Urothelium cell line (cell line): Measurements from ENCODE around the gene SS18L1.
A peak's percentile ranks its signal among the peaks of the same experiment; 100 is the strongest.

ENCODE experiments used
- DNase-seq: peaks from one replicate; pipeline ENCODE4 v3.0.0; 2011; ENCODE audit warnings: low spot score, mixed read lengths
- FAIRE-seq: peaks from 2 replicates; lab custom pipeline; 2011; peaks lifted over from hg19 to GRCh38; lab: Jason Lieb, UNC

Gene SS18L1

GRCh38 chr20:62168890-62169435 lies 25.4 kb downstream of the SS18L1 start:
- no peak for FAIRE-seq
- DNase-seq = no peak

DNA sequence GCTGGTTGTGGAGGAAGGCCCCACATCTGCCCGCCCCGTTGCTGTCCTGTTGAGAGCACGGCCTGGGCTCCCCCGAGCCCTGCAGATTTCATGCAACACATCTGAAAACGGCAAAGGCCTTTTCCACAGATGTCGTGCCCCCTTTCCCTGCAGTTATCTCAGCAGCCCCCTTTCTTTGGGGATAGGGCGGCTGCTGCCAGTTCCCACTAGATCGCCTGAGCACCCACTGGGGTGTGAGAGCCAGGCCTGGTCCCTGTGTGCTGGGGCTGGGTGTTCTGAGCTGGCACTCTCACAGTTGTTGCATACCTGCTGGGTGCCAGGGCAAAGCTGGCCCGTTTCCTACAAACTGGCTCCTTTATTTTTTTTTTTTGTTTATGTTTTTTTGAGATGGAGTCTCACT lies 27.0 kb downstream of the SS18L1 start:
- no peak for DNase-seq
- FAIRE-seq = no peak

GRCh38 chr20:62171245-62171644 lies 27.7 kb downstream of the SS18L1 start:
- DNase-seq (no peak), FAIRE-seq (no peak)

- no peak for DNase-seq
- no peak for FAIRE-seq
These were observed 29.1 kb downstream of the SS18L1 start for GRCh38 chr20:62172666-62173065.

GRCh38 chr20:62174021-62174804 lies 30.6 kb downstream of the SS18L1 start:
- DNase-seq (no peak), FAIRE-seq (no peak)

GRCh38 chr20:62174870-62175624 lies 31.5 kb downstream of the SS18L1 start:
- FAIRE-seq = no peak

DNA sequence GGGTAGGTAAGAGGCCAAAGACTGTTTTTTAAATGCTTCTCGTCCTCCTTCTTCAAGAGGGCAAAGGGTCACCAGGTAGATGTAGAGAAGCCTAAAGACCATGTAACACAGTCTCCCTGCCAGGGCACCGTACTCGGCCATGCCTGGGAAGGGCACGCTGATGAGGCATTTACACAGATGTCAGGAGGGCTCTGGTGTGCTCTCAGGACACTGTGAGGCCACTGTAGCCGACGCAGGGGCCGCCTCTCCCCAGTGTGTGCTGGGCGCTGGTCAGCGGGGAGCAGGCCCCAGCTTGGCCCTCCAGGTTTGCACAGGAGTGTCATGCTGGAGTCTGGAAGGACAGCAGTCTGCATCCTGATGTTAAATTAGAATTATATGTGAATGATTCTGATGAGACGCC lies 32.1 kb downstream of the SS18L1 start:
- DNase-seq (no peak), FAIRE-seq (no peak)

More at GRCh38 chr20:62174870-62175624, 31.5 kb downstream of the SS18L1 start:
- DNase-seq = no peak

DNA sequence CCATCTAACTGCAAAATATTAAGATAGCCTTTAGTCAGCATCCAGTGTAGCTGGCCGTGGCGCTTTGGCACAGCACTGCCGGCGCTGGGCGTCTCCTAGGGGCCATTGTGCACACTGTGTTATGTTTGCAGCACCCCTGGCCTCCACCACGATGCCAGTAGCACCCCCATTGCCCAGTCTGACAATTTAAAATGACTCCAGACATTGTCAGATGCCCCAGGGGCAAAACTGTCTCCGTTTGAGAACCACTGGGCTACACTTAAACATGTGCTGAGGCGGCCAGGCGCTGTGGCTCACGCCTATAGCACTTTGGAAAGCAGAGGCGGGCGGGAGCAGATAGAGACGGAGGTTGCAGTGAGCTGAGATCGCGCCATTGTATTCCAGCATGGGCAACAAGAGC lies 33.3 kb downstream of the SS18L1 start:
- DNase-seq (no peak), FAIRE-seq (no peak)

DNA sequence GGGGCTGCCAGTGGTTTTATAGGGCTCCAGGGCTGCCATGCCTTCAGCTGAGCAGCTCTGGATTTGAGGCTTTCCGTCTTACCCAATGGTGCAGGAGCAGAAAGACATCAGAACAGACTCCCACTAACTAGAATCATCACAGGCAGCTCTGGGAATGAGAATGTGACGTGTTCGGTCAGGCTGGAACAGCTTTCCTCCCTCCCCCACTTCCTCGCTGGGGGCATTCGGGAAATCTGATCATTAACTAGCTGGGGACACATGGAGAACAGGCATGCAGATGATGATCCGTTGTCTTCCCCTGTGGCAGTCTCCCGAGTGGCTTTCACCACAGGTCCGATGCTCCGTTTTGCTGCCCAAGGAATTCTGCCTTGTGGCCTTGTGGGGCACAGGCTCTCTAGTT lies 33.7 kb downstream of the SS18L1 start:
- FAIRE-seq = no peak
- no peak for DNase-seq

DNA sequence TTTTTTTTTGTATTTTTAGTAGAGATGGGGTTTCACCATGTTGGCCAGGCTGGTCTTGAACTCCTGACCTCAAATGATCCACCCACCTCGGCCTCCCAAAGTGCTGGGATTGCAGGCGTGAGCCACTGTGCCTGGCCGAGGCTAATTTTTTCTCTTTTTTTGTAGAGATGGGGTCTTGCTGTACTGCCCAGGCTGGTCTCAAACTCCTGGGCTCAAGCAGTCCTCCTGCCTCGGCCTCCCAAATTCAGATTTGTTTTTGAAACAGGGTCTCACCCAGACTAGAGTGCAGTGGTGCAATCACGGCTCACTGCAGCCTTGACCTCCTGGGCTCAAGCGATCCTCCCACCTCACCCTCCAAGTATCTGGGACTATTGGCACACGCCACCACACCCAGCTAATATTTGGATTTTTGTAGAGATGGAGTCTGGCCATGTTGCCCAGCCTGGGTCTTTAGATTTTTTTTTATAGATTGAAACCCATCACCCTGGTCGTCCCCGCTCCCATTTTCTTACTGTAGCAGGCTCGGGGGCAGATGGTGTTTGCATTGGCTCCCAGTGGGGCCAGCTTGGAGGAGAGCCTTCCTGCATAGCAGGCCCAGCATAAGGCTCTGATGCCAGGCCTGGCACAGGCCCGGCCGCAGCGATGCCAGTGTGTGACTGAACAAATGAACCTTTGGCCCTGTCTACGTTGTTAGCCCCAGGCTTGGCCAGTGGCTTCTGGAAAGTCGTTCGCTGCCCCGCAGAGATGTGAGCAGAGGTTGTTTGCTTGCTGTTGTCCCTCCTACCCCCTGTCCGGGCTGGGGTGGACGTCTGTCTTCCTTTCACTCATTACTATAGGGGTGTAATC lies 35.0 kb downstream of the SS18L1 start:
- FAIRE-seq (no peak), DNase-seq (no peak)

GRCh38 chr20:62179162-62179504 lies 35.6 kb downstream of the SS18L1 start:
- FAIRE-seq (no peak), DNase-seq (no peak)

GRCh38 chr20:62181808-62182207 lies 38.2 kb downstream of the SS18L1 start:
- FAIRE-seq = no peak
- no peak for DNase-seq

DNA sequence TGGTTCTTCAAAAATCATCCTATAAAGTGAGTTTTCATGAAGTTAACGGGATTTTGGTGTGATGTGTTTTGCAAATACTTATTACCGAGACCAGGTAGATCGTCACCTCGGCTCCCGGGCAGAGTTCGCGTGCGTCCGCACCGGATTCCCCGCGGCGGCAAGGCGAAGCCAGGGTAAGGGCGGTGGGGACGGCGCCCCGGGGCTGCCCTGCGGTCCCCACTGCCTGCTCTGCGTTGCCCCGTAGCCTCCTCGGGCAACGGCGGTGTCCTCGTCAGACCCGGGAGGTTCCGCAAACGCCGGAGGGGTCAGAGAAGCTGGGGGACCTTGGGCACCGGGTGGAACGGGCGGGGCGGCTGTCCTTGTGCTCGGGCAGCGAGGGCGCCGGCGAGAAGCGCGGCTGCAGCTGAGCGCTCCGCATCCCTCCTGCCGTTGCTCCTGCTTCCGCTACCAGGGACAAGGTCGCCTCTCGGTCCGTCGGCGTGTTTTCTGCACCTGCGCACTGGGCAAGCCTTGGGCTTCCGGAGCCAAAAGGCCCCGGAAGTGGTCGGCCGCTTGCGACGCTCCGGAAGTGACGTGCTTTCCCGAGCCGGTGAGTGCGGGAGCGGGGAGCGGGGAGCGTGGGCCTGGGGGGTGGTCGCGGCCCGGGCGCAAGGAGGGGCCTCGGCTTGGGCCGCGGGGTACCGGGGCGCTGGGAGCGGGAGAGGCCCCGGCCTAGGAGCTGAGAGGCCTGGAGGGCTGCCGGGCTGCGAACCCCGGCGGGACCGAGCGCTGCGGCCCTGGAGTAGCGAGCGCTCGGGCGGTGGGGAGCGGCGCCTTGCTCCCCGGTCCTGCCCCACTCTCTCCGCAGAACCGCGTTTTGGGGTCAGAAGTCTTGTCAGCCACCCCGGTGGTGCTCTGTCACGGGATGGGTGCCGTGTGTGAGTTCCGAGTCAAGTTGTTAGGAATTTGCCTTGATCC lies 39.2 kb downstream of the SS18L1 start, which contains the start of gene MTG2:
MTG2 (plus strand) TSS at position 560 of the 957 bp plus-strand sequence. CDS start 10,393 bp downstream, outside the sequence.
- DNase-seq = peak; percentile 100
- peak; percentile 58 for FAIRE-seq

DNA sequence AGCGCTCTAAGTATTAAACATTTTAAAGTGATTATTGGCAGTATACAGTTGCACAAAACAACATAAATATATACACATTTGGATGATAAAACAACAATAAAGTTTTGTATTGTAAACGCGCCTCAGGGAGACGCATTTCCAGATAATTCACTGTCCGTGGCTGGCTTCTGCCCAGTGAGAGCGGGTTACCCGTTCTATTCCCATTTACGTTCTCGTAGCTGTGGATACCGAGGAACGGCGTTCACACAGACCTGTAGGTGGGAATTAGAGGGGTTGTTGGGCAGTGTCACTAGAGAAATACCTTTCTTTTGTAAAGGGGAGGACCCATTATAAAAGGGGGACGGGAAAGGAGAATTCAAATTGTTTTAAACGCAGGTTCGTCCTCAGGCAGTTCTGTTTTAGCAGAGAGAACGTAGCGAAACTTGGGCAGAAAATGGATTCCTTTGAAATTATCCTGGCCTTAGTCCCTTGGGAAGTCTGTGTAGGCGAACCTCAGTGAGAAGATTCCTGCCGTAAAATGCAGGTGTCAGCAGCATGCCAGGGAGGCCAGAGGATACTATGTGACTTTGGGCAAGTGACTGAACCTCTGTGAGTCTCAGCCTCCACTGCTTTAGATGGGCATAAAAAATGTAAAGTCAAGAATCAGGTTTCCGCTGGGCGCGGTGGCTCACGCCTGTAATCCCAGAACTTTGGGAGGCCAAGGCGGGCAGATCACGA lies 40.0 kb downstream of the SS18L1 start:
- DNase-seq = no peak
- FAIRE-seq = no peak

DNA sequence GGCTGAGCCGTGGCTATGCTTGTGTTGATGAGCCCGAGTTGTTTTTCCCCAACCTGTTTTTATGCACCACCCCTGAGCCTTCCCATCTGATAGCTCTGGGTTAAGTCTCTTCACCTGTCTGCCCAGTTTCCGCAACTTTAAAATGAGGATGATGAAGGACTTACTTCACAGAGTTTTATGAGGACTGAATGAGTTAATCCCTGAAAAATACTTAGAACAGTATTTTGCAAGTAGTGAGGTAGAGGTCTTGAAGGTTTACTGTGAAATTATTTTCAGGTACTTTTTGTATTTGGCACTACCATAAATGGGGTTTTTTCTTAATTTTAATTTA lies 42.5 kb downstream of the SS18L1 start:
- DNase-seq (no peak), FAIRE-seq (no peak)

- no peak for FAIRE-seq
These were observed 43.6 kb downstream of the SS18L1 start for GRCh38 chr20:62186887-62187866.

GRCh38 chr20:62190639-62191411 lies 47.3 kb downstream of the SS18L1 start:
- FAIRE-seq = no peak
- DNase-seq = no peak

More at GRCh38 chr20:62186887-62187866, 43.6 kb downstream of the SS18L1 start:
- DNase-seq = no peak
